HG02970 (cell line): ENCODE measurements around the gene GBP4.
"Not testable (repeated sequence)": the region's sequence is repeated elsewhere in the genome, so short reads cannot be mapped to it uniquely, and the experiment has no call there.

Source experiments
- ATAC-seq: cut with Tn5 transposase; IDR thresholded peaks from one replicate; pipeline ENCODE4 v1.9.1; 2021; ENCODE audit warnings: mild to moderate bottlenecking, moderate library complexity, moderate number of reproducible peaks; ENCODE audit not compliant: unreplicated experiment, low FRiP score

Gene GBP4, protein sequence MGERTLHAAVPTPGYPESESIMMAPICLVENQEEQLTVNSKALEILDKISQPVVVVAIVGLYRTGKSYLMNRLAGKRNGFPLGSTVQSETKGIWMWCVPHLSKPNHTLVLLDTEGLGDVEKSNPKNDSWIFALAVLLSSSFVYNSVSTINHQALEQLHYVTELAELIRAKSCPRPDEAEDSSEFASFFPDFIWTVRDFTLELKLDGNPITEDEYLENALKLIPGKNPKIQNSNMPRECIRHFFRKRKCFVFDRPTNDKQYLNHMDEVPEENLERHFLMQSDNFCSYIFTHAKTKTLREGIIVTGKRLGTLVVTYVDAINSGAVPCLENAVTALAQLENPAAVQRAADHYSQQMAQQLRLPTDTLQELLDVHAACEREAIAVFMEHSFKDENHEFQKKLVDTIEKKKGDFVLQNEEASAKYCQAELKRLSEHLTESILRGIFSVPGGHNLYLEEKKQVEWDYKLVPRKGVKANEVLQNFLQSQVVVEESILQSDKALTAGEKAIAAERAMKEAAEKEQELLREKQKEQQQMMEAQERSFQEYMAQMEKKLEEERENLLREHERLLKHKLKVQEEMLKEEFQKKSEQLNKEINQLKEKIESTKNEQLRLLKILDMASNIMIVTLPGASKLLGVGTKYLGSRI

DNA sequence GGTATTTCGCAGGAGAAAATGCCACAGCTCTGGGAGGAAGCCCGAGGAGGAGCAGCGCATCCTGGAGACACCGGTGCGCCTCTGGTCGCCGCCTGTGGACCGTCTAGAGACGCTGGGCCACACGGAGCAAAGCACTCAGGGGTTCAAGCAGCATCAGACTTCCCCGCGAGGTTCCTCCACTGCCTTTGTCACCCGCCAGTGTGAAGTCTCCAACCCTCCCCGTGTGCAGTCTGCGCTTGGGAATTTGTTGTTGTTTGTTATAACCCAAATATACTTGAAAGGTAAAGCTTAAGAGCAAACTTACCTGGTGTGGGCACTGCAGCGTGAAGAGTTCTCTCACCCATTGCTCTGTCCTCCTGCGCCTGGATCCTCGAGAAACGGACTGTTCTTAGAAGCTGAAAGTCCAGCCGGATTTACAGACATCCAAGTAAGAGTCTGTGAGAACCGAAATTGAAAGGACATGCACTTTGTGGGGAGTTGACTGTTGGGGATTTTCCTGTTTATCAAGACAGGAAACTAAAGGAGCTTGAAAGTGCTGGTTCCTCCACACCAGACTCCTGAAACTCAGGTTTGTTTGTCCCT lies at the start of gene GBP4:
Gene GBP4 (minus strand): TSS at position 452 of the 582 bp plus-strand sequence. CDS start 108 bp downstream, at position 344.
- ATAC-seq = peak; percentile 54

DNA sequence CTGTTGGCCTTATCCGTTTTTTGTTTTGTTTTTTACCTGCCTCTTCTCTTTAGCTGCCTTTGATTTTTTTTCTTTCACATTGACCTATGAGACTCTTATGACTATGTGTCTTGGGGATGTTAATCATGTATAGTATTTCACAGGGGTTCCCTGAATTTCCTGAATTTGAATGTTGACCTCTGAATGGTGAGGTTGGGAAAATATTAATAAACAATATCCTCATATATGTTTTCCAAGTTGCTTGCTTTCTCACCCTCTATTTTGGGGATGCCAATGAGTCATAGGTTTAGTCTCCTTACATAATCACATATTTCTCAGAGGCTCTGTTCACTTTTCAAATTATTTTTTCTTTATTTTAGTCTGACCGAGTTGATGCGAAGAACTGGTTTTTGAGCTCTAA lies 44.3 kb upstream of the GBP4 start:
- ATAC-seq = no peak

DNA sequence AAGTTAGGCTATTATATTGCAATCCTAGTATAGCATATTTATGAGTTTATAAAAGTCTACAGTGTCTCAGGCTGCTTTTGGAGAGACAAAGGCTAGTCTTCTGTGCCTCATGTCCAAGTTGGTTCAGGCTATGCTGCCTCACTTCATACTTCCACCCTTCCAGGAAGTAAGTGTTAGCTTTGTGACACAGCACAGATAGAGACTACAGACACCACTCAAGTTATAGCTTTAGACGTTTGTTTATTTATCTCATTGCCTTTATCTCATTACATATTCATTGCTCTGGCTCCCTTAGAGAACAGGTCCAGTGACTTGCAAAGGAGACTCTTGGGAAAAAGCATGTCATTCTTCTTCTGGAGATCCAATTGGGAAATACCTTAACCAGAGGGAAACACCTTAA lies 22.6 kb upstream of the GBP4 start:
- no peak for ATAC-seq

DNA sequence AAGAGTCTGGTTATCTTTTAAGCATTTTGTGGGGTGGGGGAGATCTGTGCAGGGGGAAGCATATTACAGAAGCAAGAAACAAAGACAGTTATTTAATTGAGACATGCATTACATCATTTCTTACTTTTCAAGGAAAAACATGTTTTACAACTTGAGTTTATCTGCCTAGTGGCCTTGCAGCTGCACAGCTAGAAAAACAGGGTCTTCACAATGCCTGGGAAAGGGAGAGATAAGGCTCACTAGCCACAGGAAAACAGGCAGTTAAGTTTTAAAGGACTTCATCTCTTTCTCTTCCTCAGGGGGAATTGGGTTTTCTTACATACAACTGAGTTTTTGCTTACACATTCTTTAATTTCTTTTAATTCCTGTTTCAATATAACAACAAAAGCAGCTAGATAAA lies 21.1 kb upstream of the GBP4 start:
- ATAC-seq = not testable (repeated sequence)

DNA sequence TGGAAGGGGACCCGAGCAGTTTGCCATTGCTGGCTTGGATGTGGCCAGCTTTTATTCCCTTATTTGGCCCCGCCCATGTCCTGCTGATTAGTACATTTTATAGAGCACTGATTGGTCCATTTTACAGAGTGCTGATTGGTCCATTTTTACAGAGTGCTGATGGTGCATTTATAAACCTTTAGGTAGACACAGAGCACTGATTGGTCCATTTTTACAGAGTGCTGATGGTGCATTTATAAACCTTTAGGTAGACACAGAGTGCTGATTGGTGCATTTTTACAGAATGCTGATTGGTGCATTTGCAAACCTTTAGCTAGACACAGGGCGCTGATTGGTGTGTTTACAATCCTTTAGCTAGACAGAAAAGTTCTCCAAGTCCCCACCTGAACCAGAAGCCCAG lies 20.2 kb upstream of the GBP4 start:
- not testable (repeated sequence) for ATAC-seq

DNA sequence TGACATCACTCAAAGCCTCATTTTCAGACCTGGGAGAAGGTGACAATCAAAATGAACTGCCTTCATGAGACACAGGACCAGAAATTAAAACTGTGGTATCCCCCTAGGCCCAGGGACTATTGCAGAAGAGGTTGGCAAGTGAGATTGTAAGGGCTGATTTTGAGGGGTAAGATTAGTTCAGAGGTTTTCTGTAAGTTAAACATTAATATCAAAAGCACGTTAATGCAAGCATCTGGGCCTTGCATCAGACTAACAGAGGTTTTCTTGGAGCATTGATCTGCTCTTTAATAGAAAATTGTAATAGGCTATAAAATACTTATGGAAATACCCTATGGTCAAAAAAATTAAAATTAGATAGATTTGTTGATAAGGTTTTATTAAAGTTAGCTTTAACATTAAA lies 14.6 kb upstream of the GBP4 start:
- ATAC-seq = no peak

DNA sequence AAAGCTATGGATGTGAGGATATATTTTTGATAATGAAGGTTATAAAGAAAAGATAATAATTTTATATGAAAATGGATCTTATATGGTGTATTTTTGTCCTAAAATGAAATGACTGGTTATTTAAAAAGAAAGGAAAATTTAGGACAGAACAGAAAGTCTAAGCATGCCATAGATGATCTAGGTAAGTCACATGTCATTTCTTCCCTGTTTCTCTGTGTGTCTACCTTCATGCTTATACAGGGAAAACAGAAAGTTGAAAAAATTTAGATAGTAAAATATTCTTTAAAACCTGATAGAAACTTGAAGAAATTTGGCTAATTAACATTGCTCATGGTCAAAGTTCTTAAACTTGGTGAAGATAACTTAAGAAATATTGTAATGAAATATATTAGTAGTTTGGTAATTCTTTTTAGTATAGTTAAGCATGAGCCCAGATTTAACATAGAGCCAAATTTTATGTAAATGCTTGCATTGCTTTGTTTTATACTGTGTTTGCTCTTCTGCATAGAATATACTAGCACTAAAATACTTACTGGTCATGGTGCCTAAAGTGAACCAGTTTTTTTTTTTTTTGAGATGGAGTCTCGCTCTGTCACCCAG lies 12.4 kb upstream of the GBP4 start:
- ATAC-seq = no peak

DNA sequence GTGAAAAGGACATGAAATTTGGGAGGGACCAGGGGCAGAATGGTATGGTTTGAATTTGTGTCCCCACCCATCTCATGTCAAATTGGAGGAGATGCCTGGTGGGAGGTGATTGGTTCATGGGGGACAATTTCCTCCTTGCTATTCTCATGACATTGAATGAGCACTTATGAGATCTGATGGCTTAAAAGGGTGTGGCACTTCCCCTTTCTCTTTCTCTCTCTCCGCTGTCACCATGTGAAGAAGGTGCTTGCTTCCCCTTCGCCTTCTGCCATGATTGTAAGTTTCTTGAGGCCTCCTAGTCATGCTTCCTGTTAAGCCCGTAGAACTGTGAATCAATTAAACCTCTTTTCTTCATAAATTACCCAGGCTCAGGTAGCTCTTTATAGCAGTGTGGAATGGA lies 7.6 kb upstream of the GBP4 start:
- ATAC-seq = no peak

DNA sequence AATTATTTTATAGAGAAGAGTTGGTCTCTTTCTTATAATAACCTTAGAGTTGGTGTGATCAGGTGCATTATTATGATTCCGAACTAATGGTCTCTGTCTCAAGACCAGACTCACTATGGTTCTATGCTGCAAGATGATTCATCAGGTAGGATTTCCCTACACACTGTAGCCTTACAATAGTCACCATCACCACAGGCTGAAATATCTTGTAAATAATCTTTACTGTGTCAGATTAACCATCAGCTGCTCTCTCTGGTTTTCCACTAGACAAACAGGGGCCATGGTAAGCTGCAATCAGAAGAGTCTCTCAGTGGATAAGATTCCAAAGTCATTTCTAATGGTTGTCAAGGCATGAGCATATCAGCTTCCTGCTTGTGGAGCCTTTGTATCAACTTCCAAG lies 4.4 kb upstream of the GBP4 start:
- no peak for ATAC-seq

DNA sequence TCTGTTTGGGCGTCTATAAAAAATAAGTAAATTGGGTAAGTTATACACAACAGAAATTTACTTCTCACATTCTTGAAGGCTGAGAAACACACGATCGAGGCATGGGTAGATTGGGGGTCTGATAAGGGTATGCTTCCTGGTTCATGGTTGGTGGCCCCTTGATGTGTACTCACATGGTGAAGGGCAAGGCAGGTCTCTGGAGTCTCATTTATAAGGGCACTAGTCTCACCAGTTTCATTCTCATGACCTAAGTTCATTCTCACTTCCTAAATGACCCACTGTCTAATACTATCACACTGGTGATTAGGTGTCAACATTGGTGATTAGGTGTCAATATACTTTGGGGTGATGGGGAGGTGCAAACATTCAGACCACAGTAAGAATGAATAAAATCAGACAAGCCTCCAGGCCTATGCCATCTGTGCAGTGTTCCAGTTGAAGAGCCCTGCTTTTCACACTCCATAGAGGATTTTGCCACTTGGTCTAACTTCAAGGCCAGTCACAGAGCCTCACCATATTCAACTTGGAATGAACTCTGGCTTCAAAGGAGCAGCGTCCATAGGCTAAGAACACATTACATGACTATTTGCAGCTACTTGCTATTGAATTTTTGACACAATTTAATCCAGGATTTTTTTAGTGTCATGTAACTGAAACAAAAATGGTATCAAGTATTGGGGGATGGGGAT lies 2.5 kb upstream of the GBP4 start:
- peak; percentile 42 for ATAC-seq

DNA sequence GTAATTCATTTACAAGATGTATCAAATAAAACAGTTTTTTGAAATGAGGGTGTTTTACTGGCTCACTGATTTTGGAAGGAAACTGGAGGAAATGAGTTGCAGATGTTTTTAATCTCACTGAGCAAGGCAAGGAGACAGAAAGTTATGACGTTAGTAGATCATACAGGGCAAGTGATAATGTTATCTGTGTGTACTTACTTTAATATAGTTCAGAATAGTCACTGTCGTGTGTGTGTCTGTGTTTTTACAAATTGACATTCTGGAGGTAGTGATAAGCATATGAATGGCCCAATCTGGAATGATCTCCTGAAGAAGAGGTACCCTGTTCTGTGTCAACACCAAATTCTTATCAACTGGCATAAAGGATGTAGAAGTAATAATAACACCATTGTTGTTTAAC lies 1.9 kb upstream of the GBP4 start:
- no peak for ATAC-seq

DNA sequence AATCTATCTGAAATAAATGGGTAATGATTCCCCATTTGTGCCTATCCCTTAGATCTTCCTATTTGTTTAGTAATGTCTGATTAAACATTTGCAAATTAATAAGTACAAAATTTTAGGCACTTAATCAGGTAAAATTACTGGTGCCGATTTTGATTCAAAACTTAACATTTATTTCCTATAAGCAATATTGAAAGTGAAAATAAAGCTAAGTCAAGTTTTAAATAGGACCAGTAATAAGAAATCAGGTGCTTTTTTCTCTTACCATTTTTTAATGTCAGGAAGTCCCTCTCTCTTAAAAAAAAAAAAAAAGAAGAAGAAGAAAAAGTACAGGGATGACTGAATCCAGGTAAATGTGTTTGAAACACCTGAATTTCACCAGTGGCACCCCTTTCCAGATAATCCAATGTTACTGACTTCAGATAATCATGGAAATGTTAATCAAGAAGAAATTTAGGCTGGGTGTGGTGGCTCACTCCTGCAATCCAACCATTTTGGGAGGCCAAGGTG lies 836 bp upstream of the GBP4 start:
- no peak for ATAC-seq

DNA sequence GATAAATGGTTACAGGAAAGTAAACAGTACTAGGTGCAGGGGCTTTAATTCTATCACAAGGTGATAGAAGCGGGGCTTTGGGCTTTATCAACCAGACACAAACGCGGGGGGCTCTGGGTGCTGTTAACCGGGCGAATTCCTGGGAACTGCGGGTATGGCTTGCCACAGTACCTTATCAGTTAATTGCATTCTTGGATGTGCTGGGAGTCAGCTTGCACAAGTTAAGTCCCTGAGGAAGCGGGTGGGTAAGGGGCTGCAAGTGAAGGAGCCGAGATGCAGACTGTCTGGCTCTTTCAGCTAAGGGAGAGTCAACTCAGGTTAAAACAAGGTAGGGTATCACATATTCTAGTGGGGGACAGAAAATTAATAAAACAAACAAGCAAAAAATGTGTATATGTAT lies 661 bp downstream of the GBP4 start:
- ATAC-seq = no peak

DNA sequence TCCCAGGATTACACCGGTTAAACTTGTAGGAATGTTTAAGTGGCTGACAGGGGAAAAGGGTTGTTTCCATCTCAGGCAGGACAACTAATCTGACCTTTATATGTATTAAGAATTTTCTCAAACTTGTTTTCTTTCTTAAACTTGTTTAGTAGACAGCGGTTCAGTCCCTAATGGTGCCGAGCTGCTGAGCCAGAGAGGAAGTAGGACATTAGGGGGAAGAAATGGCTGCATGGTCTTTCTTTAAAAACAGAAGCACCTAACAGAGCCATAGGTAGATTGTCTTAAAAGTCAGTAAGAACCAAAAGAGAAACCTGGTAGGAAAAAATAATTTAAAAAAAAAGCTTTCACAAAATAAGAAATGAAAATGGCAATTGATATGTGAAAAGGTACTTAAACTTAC lies 3.3 kb downstream of the GBP4 start:
- no peak for ATAC-seq

DNA sequence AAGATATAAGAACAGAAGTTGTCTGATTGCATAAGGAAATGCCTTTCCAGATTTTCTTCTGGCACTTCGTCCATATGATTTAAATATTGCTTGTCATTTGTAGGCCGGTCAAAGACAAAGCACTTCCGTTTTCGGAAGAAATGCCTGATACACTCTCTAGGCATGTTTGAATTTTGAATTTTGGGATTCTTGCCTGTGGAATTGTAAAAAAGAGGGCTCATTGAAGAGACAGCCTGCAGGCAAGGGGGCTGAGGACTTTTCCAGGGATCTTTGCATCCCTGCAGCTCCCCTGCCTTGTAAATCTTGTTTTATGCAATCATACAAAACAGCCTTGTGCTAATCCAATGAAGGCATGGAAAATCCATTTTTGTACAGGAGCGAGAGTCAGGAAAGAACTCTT lies 7.4 kb downstream of the GBP4 start:
- ATAC-seq = no peak

DNA sequence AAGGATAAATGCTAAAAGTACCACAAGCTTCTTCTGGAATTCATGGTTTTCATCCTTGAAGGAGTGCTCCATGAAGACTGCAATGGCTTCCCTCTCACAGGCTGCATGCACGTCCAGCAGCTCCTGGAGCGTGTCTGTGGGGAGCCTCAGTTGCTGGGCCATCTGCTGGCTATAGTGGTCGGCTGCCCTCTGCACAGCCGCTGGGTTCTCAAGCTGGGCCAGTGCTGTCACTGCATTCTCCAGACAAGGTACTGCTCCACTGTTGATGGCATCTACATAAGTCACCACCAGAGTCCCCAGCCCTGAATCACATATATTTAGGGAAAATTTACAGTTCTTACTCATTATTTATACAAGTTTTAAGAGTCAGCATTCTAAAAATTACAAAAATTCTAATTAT lies 8.7 kb downstream of the GBP4 start:
- ATAC-seq = no peak

DNA sequence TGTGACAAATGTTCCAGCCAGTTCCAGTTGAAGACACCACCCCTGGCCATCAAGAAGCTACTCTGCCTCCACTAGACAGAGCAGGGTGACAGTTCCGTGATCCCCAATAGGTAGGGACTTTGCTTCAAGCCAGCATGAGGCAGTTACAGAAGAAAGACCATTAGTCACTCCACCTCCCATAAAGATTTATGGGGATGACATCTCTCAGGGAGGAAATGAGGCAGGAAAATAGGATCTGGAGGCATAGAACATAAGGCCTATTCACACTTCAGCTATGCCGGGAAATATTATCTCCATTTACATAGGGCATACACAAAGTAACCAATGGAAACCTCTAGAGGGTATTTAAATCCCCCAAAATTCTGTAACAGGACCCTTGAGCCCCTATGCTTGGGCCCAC lies 19.4 kb downstream of the GBP4 start:
- no peak for ATAC-seq

DNA sequence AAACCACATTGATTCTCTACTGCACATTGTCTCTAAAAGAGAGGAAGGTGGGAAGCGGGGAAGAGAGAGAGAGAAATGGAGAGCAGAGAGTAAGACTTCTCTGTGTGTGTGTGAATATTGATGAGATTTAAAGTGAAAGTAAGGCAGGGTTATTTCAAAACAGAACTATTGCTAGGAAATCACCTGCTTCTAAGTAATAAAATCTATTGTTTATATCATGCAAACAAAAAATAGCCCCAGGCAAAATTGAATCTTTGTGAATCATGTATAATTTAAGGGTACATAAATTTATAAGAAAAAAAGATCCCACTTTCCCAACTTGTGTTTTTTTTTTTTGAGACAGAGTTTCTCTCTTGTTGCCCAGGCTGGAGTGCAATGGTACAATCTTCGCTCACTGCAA lies 21.8 kb downstream of the GBP4 start:
- ATAC-seq = no peak

DNA sequence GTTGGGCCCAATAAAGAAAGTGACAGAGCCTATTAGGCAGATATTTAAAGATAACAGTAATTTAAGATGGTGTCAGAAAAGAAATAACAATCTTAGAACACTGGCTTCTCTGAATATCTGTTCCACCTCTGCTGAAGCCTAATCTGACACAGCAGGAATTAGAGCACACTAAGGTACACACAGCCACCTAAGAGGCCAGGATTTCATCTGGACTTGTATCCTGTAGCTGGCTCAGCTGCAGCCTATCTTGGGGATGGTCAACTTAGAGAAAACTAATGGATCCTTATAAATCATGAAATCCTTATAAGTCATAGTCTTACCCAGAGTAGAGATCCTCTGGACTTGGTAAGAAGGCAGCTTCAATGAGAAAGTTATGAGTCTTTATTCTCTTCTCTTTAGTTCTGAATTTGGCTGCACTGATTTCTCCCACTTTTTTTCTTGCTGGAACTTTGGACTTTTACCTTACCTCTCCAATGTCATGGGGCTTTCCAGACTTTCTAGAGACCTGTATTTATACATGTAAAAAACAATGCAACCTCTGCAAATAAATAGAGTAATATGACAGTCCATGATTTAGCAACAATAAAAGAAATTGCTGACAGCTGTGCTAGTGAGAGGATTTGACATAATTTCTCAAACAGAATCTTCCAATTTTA lies 23.0 kb downstream of the GBP4 start, which contains the start of gene GBP7:
Gene GBP7 (minus strand): TSS at position 403 of the 656 bp plus-strand sequence. CDS start 4,068 bp downstream, outside the sequence.
- ATAC-seq = no peak

DNA sequence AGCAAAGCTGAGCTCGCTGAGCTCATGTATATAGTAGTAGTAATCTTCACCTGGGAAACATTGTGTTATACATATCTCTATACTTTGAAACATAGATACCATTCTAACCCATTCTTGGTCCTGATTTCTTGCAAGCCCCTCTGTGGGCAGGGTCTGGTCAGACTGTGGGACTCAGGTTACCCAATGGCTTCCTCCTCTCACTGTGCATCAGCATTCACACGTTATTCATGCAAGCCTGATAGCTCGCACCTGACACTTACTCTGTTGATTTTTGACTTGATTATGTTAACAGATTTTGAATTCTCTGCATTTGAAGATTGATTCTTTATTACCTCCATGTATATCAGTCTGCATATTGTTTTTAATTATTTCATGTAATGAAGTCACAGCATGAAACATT lies 24.3 kb downstream of the GBP4 start:
- no peak for ATAC-seq
